HUES64 (cell line): ENCODE results near the gene IREB2.
"Not testable (repeated sequence)": the region's sequence is repeated elsewhere in the genome, so short reads cannot be mapped to it uniquely, and the experiment has no call there.

Experiments
- H3K27ac ChIP-seq: 2 replicates; pipeline ENCODE4 v1.7.0; 2013; ENCODE audit warnings: low read depth, low read length, inconsistent platforms
- H3K27me3 ChIP-seq: 2 replicates; pipeline ENCODE4 v1.6.1; 2013; ENCODE audit warnings: mild to moderate bottlenecking, low read length; ENCODE audit not compliant: insufficient read depth
- H3K36me3 ChIP-seq: 2 replicates; pipeline ENCODE4 v1.6.1; 2013; ENCODE audit warnings: mild to moderate bottlenecking, low read length; ENCODE audit not compliant: insufficient read depth
- H3K4me1 ChIP-seq: 2 replicates; pipeline ENCODE4 v1.6.1; 2013; ENCODE audit warnings: mild to moderate bottlenecking, low read length, moderate library complexity; ENCODE audit not compliant: insufficient read depth
- H3K4me3 ChIP-seq: 2 replicates; pipeline ENCODE4 v1.5.1; 2013; ENCODE audit warnings: mild to moderate bottlenecking, low read length, moderate library complexity
- H3K9ac ChIP-seq: 2 replicates; pipeline ENCODE4 v1.6.1; 2013; ENCODE audit warnings: mild to moderate bottlenecking, low read depth, low read length
- H3K9me3 ChIP-seq: 2 replicates; pipeline ENCODE4 v1.6.1; 2013; ENCODE audit warnings: low read depth, low read length; ENCODE audit not compliant: insufficient read depth
- WGBS: fragments of 150-250, 120-280 bp; methylation state at CpG from one replicate; pipeline ENCODE4 v1.1.7; 2013; ENCODE audit warnings: missing lambda C conversion rate; 5-methylcytosine and 5-hydroxymethylcytosine counted together

IREB2 gene

GRCh38 chr15:78533331-78533730 is 95.3 kb downstream of the IREB2 start:
- Histone ChIP-seq H3K9ac (no peak overlapping the region), H3K9me3 (no peaks in the 10 kb centered on the region), H3K27ac (no peak overlapping the region), H3K27me3 (no peaks in the 10 kb centered on the region), H3K4me1 (no peaks in the 10 kb centered on the region), H3K36me3 (no peaks in the 10 kb centered on the region), H3K4me3 (no peak overlapping the region)
- WGBS, result 68% methylated on average over 2 of the region's 2 CpGs

GRCh38 chr15:78536134-78536533 is 98.1 kb downstream of the IREB2 start:
- Histone ChIP-seq H3K9ac (no peak overlapping the region), H3K27me3 (no peaks in the 10 kb centered on the region)
- WGBS, result 60% methylated on average over 1 of the region's 1 CpG

GRCh38 chr15:78537266-78537905 is 99.4 kb downstream of the IREB2 start:
- no peaks in the 10 kb centered on the region for H3K9me3 ChIP-seq
- no peak overlapping the region for H3K9ac ChIP-seq
- H3K27me3 ChIP-seq, result no peaks in the 10 kb centered on the region
- 89% methylated on average over 5 of the region's 5 CpGs for WGBS
- H3K36me3 ChIP-seq, result peaks cover 8% of the 10 kb centered on the region
- H3K4me1 ChIP-seq, result peaks cover 6% of the 10 kb centered on the region; the same call in 1 of the 2 replicates
- H3K4me3 ChIP-seq, result no peak overlapping the region
- no peak overlapping the region for H3K27ac ChIP-seq

More at GRCh38 chr15:78536134-78536533, 98.1 kb downstream of the IREB2 start:
- no peaks in the 10 kb centered on the region for H3K36me3 ChIP-seq
- no peaks in the 10 kb centered on the region for H3K4me1 ChIP-seq
- no peaks in the 10 kb centered on the region for H3K9me3 ChIP-seq
- no peak overlapping the region for H3K27ac ChIP-seq
- H3K4me3 ChIP-seq, result no peak overlapping the region

- H3K9ac ChIP-seq, result no peak overlapping the region
- no peak overlapping the region for H3K27ac ChIP-seq
- no peak overlapping the region for H3K4me3 ChIP-seq
- WGBS, result 75% methylated on average over 1 of the region's 1 CpG
- peaks cover 17% of the 10 kb centered on the region for H3K36me3 ChIP-seq
- H3K27me3 ChIP-seq, result no peaks in the 10 kb centered on the region
- peaks cover 6% of the 10 kb centered on the region; the same call in 1 of the 2 replicates for H3K4me1 ChIP-seq
- H3K9me3 ChIP-seq, result no peaks in the 10 kb centered on the region
These were observed 100.3 kb downstream of the IREB2 start for GRCh38 chr15:78538358-78538757.

- H3K4me3 ChIP-seq, result peak overlapping the region; percentile 91
- H3K9ac ChIP-seq, result peak overlapping the region; percentile 95
- not testable (repeated sequence) for H3K4me1 ChIP-seq, H3K27me3 ChIP-seq, H3K9me3 ChIP-seq
- 83% methylated on average over 18 of the region's 18 CpGs for WGBS
- peaks cover 29% of the 10 kb centered on the region for H3K36me3 ChIP-seq
- peak overlapping the region; percentile 82; the same call in 1 of the 2 replicates for H3K27ac ChIP-seq
These were observed 101.6 kb downstream of the IREB2 start for GRCh38 chr15:78539464-78540140.

GRCh38 chr15:78540141-78540870 is 102.3 kb downstream of the IREB2 start, which contains the start of gene PSMA4:
Gene PSMA4 (plus strand): TSS chr15:78540444. CDS start chr15:78541928, 1,484 bp downstream.
- Histone ChIP-seq H3K27ac (peak within 1 kb of the TSS; percentile 82), H3K4me3 (peak within 1 kb of the TSS; percentile 91), H3K4me1 (peaks cover 6% of the 10 kb centered on the region; the same call in 1 of the 2 replicates), H3K36me3 (peaks cover 36% of the 10 kb centered on the region), H3K9me3 (no peaks in the 10 kb centered on the region), H3K27me3 (no peaks in the 10 kb centered on the region), H3K9ac (peak within 1 kb of the TSS; percentile 95)
- 2% methylated on average over 56 of the region's 56 CpGs for WGBS

GRCh38 chr15:78540871-78541743 is 103.1 kb downstream of the IREB2 start:
- Histone ChIP-seq H3K9ac (peak overlapping the region; percentile 95), H3K4me1 (peaks cover 6% of the 10 kb centered on the region; the same call in 1 of the 2 replicates), H3K27me3 (no peaks in the 10 kb centered on the region), H3K36me3 (peaks cover 44% of the 10 kb centered on the region), H3K9me3 (no peaks in the 10 kb centered on the region), H3K4me3 (peak overlapping the region; percentile 91), H3K27ac (peak overlapping the region; percentile 82)
- 15% methylated on average over 17 of the region's 17 CpGs for WGBS

GRCh38 chr15:78541744-78542034 is 103.7 kb downstream of the IREB2 start:
- peaks cover 49% of the 10 kb centered on the region for H3K36me3 ChIP-seq
- peak overlapping the region; percentile 91 for H3K4me3 ChIP-seq
- no peaks in the 10 kb centered on the region for H3K27me3 ChIP-seq
- H3K9ac ChIP-seq, result peak overlapping the region; percentile 95
- H3K4me1 ChIP-seq, result peaks cover 6% of the 10 kb centered on the region; the same call in 1 of the 2 replicates
- H3K27ac ChIP-seq, result no peak overlapping the region
- H3K9me3 ChIP-seq, result no peaks in the 10 kb centered on the region
- WGBS, result 97% methylated on average over 1 of the region's 1 CpG

GRCh38 chr15:78542647-78543046 is 104.6 kb downstream of the IREB2 start:
- Histone ChIP-seq H3K9me3 (no peaks in the 10 kb centered on the region), H3K36me3 (peaks cover 58% of the 10 kb centered on the region), H3K27me3 (no peaks in the 10 kb centered on the region), H3K4me1 (peaks cover 6% of the 10 kb centered on the region; the same call in 1 of the 2 replicates), H3K27ac (no peak overlapping the region), H3K9ac (no peak overlapping the region), H3K4me3 (no peak overlapping the region)
- 98% methylated on average over 3 of the region's 3 CpGs for WGBS

- Histone ChIP-seq H3K27ac (no peak overlapping the region), H3K36me3 (peaks cover 57% of the 10 kb centered on the region), H3K4me3 (no peak overlapping the region), H3K4me1 (no peaks in the 10 kb centered on the region), H3K9ac (no peak overlapping the region), H3K27me3 (no peaks in the 10 kb centered on the region), H3K9me3 (no peaks in the 10 kb centered on the region)
- 89% methylated on average over 5 of the region's 6 CpGs for WGBS
These were observed 112.2 kb downstream of the IREB2 start for GRCh38 chr15:78550194-78550593.
